ENCODE data around the gene OXCT2. TPM values are rescaled to one million over a fixed set of nuclear protein-coding genes. Genes with fewer than 3 reads are reported as not detected.

Gene OXCT2
- total RNA-seq, 1 donor from 2014 or later = 1.1 TPM

DNA sequence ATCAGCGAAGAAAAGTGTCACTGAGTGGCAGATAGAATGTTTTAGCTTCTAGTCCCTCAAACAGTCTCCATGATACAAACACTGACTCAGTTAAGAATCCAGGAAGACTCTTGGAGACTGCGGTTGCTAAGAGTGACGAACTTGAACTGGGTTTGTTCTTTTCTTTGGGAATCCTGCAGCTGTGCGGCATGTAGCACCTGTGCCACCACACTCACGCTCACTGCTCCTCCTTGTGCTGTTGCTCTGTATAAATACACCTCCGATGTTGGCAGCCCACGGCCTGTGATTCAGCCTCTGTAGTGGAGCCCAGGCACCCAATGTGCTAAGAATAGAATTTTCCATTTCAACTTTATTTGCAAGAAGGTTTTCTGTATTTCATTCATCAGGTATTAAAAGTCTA, 38.0 kb downstream of the OXCT2 start:
- Histone ChIP-seq H3K27me3 (ENCODE audit: control insufficient read depth, insufficient read depth, low read length) (no peaks in the 10 kb centered on the region), H3K36me3 (ENCODE audit: control insufficient read depth, insufficient read depth, low read length) (no peaks in the 10 kb centered on the region), H3K4me3 (ENCODE audit: low read depth, low read length) (no peak overlapping the region)
- FAIRE-seq = peak; percentile 68
- TF ChIP-seq, protein P1, sequence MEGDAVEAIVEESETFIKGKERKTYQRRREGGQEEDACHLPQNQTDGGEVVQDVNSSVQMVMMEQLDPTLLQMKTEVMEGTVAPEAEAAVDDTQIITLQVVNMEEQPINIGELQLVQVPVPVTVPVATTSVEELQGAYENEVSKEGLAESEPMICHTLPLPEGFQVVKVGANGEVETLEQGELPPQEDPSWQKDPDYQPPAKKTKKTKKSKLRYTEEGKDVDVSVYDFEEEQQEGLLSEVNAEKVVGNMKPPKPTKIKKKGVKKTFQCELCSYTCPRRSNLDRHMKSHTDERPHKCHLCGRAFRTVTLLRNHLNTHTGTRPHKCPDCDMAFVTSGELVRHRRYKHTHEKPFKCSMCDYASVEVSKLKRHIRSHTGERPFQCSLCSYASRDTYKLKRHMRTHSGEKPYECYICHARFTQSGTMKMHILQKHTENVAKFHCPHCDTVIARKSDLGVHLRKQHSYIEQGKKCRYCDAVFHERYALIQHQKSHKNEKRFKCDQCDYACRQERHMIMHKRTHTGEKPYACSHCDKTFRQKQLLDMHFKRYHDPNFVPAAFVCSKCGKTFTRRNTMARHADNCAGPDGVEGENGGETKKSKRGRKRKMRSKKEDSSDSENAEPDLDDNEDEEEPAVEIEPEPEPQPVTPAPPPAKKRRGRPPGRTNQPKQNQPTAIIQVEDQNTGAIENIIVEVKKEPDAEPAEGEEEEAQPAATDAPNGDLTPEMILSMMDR (IDR thresholded peaks at IDR 0.05; ENCODE audit: insufficient read depth, low read length, severe bottlenecking) = no peak
- peak; percentile 53 for DNase-seq (ENCODE audit: low read depth)

DNA sequence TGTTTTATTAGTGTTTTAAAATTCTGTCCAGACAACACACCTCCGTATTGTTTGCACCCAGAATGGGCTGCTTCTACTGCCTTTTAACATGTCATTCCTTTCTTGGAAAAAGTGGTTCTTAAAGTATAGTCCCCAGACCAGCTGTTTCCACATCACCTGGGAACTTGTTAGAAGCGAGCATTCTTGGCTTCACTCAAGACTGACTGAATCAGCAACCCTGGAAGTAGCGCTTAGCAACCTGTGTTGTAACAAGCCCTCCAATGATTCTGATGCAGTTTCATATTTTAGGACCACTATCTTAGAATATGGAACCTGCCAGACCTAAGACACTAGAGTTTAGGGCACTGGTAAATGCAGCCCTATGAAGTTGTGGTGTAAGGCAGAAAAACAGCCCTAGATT, 38.4 kb downstream of the OXCT2 start:
- TF ChIP-seq, protein P1 (IDR thresholded peaks at IDR 0.05; ENCODE audit: insufficient read depth, low read length, severe bottlenecking) = no peak
- FAIRE-seq (peak; percentile 36), DNase-seq (ENCODE audit: low read depth) (peak; percentile 61)
- Histone ChIP-seq H3K36me3 (ENCODE audit: control insufficient read depth, insufficient read depth, low read length) (no peaks in the 10 kb centered on the region), H3K27me3 (ENCODE audit: control insufficient read depth, insufficient read depth, low read length) (no peaks in the 10 kb centered on the region), H3K4me3 (ENCODE audit: low read depth, low read length) (no peak overlapping the region)

DNA sequence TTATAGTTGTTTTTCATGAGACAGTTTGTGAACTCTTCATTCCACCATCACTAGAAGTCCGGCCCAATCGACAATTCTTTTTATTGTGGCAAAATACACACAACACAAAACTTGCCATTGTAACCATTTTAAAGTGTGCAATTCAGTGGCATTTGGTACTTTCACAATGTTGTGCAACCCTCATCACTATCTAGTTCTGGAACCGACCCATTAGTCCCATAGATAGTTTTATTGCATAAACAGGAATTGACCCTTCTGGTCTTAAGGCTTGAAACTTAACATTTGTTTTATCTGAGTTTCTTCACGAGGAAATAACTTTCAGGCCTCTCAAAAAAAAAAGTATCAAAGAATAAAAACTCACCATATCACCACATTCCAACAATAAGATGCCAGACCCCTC, 41.3 kb downstream of the OXCT2 start:
- FAIRE-seq = no peak
- TF ChIP-seq, protein P1 (IDR thresholded peaks at IDR 0.05; ENCODE audit: insufficient read depth, low read length, severe bottlenecking) = no peak
- Histone ChIP-seq H3K36me3 (ENCODE audit: control insufficient read depth, insufficient read depth, low read length) (no peaks in the 10 kb centered on the region), H3K4me3 (ENCODE audit: low read depth, low read length) (no peak overlapping the region), H3K27me3 (ENCODE audit: control insufficient read depth, insufficient read depth, low read length) (no peaks in the 10 kb centered on the region)
- DNase-seq (ENCODE audit: low read depth) = no peak

DNA sequence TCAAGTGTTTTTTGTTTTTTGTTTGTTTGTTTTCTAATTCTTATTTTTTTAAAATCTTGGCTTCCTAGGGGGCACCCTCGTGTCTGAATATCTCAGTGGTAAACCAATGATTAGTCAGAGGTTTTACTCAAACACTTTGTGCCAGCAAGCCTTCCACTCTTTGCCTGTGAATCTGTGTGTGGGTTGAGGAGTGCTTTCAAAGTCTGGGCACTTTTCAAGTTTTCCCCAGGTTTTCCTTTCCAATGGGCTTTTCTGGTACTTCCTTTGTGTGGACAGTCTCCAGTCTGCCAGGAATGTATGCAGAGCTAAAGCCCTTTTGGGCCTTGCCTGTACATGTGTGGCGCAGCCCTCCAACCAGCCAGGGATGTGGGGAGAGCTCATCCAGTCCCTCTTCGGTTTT, 42.1 kb downstream of the OXCT2 start:
- peak; percentile 58 for DNase-seq (ENCODE audit: low read depth)
- H3K36me3 ChIP-seq (ENCODE audit: control insufficient read depth, insufficient read depth, low read length) = no peaks in the 10 kb centered on the region
- FAIRE-seq = no peak
- TF ChIP-seq, protein P1 (IDR thresholded peaks at IDR 0.05; ENCODE audit: insufficient read depth, low read length, severe bottlenecking) = no peak
- H3K4me3 ChIP-seq (ENCODE audit: low read depth, low read length) = no peak overlapping the region
- H3K27me3 ChIP-seq (ENCODE audit: control insufficient read depth, insufficient read depth, low read length) = no peaks in the 10 kb centered on the region

- Histone ChIP-seq H3K36me3 (ENCODE audit: control insufficient read depth, insufficient read depth, low read length) (no peaks in the 10 kb centered on the region), H3K4me3 (ENCODE audit: low read depth, low read length) (no peak overlapping the region), H3K27me3 (ENCODE audit: control insufficient read depth, insufficient read depth, low read length) (no peaks in the 10 kb centered on the region)
- TF ChIP-seq, protein P1 (IDR thresholded peaks at IDR 0.05; ENCODE audit: insufficient read depth, low read length, severe bottlenecking) = no peak
- DNase-seq (ENCODE audit: low read depth) (no peak), FAIRE-seq (no peak)
These were observed 43.2 kb downstream of the OXCT2 start for GRCh38 chr1:39727932-39728317.

DNA sequence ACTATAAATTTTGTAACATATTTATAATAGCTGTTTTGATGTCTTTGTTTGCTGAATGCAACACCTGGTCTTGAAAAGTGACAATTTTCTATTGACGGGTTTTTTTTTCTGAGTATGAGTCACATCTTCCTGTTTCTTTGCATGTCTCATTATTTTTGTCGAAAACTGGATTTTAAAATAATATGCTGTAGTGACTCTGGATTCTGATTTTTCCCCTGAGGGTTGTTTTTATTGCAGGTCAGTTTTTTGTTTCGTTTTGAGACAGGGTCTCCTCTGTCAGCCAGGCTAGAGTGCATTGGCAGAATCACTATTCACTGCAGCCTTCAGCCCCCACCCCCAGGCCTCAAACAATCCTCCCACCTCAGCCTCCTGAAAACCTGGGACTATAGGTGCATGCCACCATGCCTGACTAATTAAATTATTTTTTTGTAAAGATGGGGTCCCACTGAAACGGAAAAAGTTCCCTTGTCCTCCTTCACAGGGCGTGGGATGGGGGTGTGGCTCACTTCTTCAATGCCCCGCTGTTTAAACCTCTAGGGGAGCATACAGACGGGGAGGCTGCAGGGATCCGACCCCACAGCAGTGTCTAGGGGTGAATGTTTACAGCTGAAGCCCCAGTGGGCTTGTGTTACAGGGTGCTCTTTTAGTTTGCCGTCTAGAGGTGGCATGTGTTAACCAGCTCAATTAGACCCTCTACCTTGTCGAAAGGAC, 43.8 kb downstream of the OXCT2 start:
- FAIRE-seq = no peak
- no peaks in the 10 kb centered on the region for H3K27me3 ChIP-seq (ENCODE audit: control insufficient read depth, insufficient read depth, low read length)

More for the DNA sequence above, 43.8 kb downstream of the OXCT2 start:
- Histone ChIP-seq H3K4me3 (ENCODE audit: low read depth, low read length) (no peak overlapping the region), H3K36me3 (ENCODE audit: control insufficient read depth, insufficient read depth, low read length) (no peaks in the 10 kb centered on the region)
- TF ChIP-seq, protein P1 (IDR thresholded peaks at IDR 0.05; ENCODE audit: insufficient read depth, low read length, severe bottlenecking) = no peak
- DNase-seq (ENCODE audit: low read depth) = peak; percentile 18

Data from bronchial epithelial cell (primary cell).